Spleen (tissue), 11 donors: ENCODE data around the gene PEX14. TPM values are rescaled to one million over a fixed set of nuclear protein-coding genes. Genes with fewer than 3 reads are reported as not detected.

Experiments used
- DNase-seq: peaks from one replicate; pipeline ENCODE4 v3.0.0-alpha.2; 2020
- H3K27ac ChIP-seq, 8 donors: fragments of 200-600 bp; sonication (generic) in 7 of 8; 1 replicate in 4 of 8; 2 replicates in 4 of 8; pipeline versions ENCODE4 v1.5.0 to v1.8.0; 2016 to 2021; ENCODE audit warnings: inconsistent platforms in 4 of 8, mild to moderate bottlenecking in 4 of 8, moderate library complexity in 1 of 8
- H3K27me3 ChIP-seq, 7 donors: fragments of 200-600 bp; sonication (generic) in 6 of 7; replicated peaks in 1 of 7; 1 replicate in 4 of 7; 2 replicates in 3 of 7; pipeline versions ENCODE4 v1.5.0 to v1.8.0; 2016 to 2021; ENCODE audit warnings: inconsistent platforms in 3 of 7, mild to moderate bottlenecking in 1 of 7
- H3K36me3 ChIP-seq, 6 donors: fragments of 200-600 bp; sonication (generic) in 5 of 6; 1 replicate in 4 of 6; 2 replicates in 2 of 6; pipeline versions ENCODE4 v1.5.0 to v1.8.0; 2016 to 2021; ENCODE audit warnings: inconsistent platforms in 2 of 6
- H3K4me1 ChIP-seq, 6 donors: fragments of 200-600 bp; sonication (generic) in 5 of 6; 1 replicate in 3 of 6; 2 replicates in 3 of 6; pipeline versions ENCODE4 v1.5.0 to v1.8.0; 2016 to 2021; ENCODE audit warnings: inconsistent platforms in 3 of 6
- H3K4me3 ChIP-seq, 8 donors: fragments of 200-600 bp; sonication (generic) in 7 of 8; 1 replicate in 4 of 8; 2 replicates in 4 of 8; pipeline versions ENCODE4 v1.5.0 to v1.8.0; 2016 to 2021; ENCODE audit warnings: inconsistent platforms in 4 of 8, mild to moderate bottlenecking in 4 of 8, moderate library complexity in 2 of 8
- H3K9me3 ChIP-seq, 8 donors: fragments of 200-600 bp; sonication (generic) in 7 of 8; 1 replicate in 4 of 8; 2 replicates in 4 of 8; pipeline versions ENCODE4 v1.5.0 to v1.8.0; 2016 to 2021; ENCODE audit warnings: inconsistent platforms in 4 of 8
- CTCF ChIP-seq, 11 experiments: fragments of 200-600 bp in 7 of 11; fragments of 450-650 bp in 4 of 11; sonication (generic) in 4 of 11; IDR thresholded peaks in 8 of 11; conservative IDR thresholded peaks in 3 of 11; 1 replicate in 7 of 11; 2 replicates in 4 of 11; pipeline versions ENCODE4 v1.4.0 to v1.8.0; 2016 to 2021; ENCODE audit warnings: antibody characterized with exemption in 11 of 11, inconsistent platforms in 4 of 11, mild to moderate bottlenecking in 1 of 11
- POLR2A ChIP-seq, 3 donors: fragments of 450-650 bp; IDR thresholded peaks; one replicate each; pipeline ENCODE4 v1.5.1; 2017; ENCODE audit warnings: antibody characterized with exemption in 3 of 3, mild to moderate bottlenecking in 1 of 3
- POLR2AphosphoS5 ChIP-seq, 3 donors: sonication (generic); formaldehyde crosslinking; IDR thresholded peaks; one replicate each; pipeline ENCODE4 v1.5.1; 2017; ENCODE audit warnings: antibody characterized with exemption in 3 of 3
- WGBS, 5 donors: extraction: QIAGEN DNeasy Blood & Tissue Kit in 3 of 5; methylation state at CpG; one replicate each; pipeline versions ENCODE4 v1.1.5 to v1.1.7; 2013 to 2018; 5-methylcytosine and 5-hydroxymethylcytosine counted together
- intact Hi-C: fragments of 100-400 bp; cut with DNase I; formaldehyde crosslinking; loops from one replicate; pipeline ENCODE4 v1.15.0; 2023; ENCODE audit warnings: low total_unique reads
- polyA plus RNA-seq, 3 donors: library from polyadenylated mRNA; stranded (reverse); fragments of 200-250 nt; gene quantifications; one replicate each; pipeline ENCODE4 v1.2.1, GENCODE V29; 2013
- total RNA-seq, 7 donors: library from RNA; depleted of rRNA in 3 of 7; stranded (reverse); fragments of >200 nt in 3 of 7; fragmentation: NEBNext Ultra II Directional in 4 of 7; extraction: Animal tissue kit (Norgen Biotek cat#: 25700) in 4 of 7; gene quantifications; one replicate each; pipeline versions ENCODE4 v1.1.0 to v1.2.1, GENCODE V29; 2016 to 2021
- donor health status: healthy with polysubstance abuse.
- donor health status: DM: no; HTN: no; CAD: no; lungs with moderate emphysema.
- donor health status: DM: no; HTN: no; CAD: no.
- donor health status: Bipolar disorder and iron deficiency.
- donor health status: healthy.
- donor health status: DM: no; HTN: no; CAD: no.
- donor health status: DM: yes; HTN: yes; CAD: no.

The PEX14 gene
- total and polyA plus RNA-seq, 10 donors = 9.3 to 19.7 (median 12.1) TPM

- 89 to 92% (median 91%) methylated on average over 15 of the region's 15 CpGs for WGBS, 5 donors
- Histone ChIP-seq H3K27me3 (no peaks in the 10 kb centered on the region), H3K27ac (no peak overlapping the region), H3K9me3 (no peaks in the 10 kb centered on the region), H3K4me3 (no peak overlapping the region), H3K36me3 (peaks cover 0 to 82% (median 30%) of the 10 kb centered on the region in 6 donors), H3K4me1 (peaks cover 0 to 8% (median under 1%) of the 10 kb centered on the region in 6 donors)
- intact Hi-C loops = no loop called here
- TF ChIP-seq POLR2A (IDR thresholded peaks at IDR 0.05) (no peak), CTCF (IDR thresholded peaks at IDR 0.05 in 8 of 11, conservative IDR thresholded peaks at IDR 0.05 in 3 of 11) (no peak), POLR2AphosphoS5 (IDR thresholded peaks at IDR 0.05) (no peak)
- no peak for DNase-seq
Measured at GRCh38 chr1:10656431-10656830, 181.7 kb downstream of the PEX14 start.

GRCh38 chr1:10657088-10657847 lies 182.5 kb downstream of the PEX14 start:
- intact Hi-C loops = no loop called here
- Histone ChIP-seq H3K27me3 (no peaks in the 10 kb centered on the region), H3K27ac (no peak overlapping the region), H3K9me3 (no peaks in the 10 kb centered on the region), H3K4me3 (no peak overlapping the region), H3K4me1 (no peaks in the 10 kb centered on the region), H3K36me3 (peaks cover 0 to 77% (median 30%) of the 10 kb centered on the region in 6 donors)
- WGBS, 5 donors = 81 to 86% (median 84%) methylated on average over 25 to 29 of the region's 29 CpGs
- no peak for TF ChIP-seq POLR2AphosphoS5 (IDR thresholded peaks at IDR 0.05)
- no peak for TF ChIP-seq CTCF (IDR thresholded peaks at IDR 0.05 in 8 of 11, conservative IDR thresholded peaks at IDR 0.05 in 3 of 11)
- TF ChIP-seq POLR2A (IDR thresholded peaks at IDR 0.05) = no peak
- no peak for DNase-seq

- 85 to 90% (median 88%) methylated on average over 11 to 19 of the region's 19 CpGs for WGBS, 5 donors
- Histone ChIP-seq H3K27me3 (no peaks in the 10 kb centered on the region), H3K27ac (no peak overlapping the region), H3K36me3 (peaks cover 0 to 69% (median 24%) of the 10 kb centered on the region in 6 donors), H3K9me3 (no peaks in the 10 kb centered on the region), H3K4me3 (no peak overlapping the region), H3K4me1 (peaks cover 0 to 7% (median 2%) of the 10 kb centered on the region in 6 donors)
- no peak for TF ChIP-seq POLR2A (IDR thresholded peaks at IDR 0.05)
- no peak for TF ChIP-seq CTCF (IDR thresholded peaks at IDR 0.05 in 8 of 11, conservative IDR thresholded peaks at IDR 0.05 in 3 of 11)
- TF ChIP-seq POLR2AphosphoS5 (IDR thresholded peaks at IDR 0.05) = no peak
- intact Hi-C loops = no loop called here
- DNase-seq = no peak
Measured at GRCh38 chr1:10658396-10659066, 183.8 kb downstream of the PEX14 start.

GRCh38 chr1:10659218-10659617 lies 184.5 kb downstream of the PEX14 start:
- DNase-seq = no peak
- peaks cover 0 to 69% (median 19%) of the 10 kb centered on the region in 6 donors for H3K36me3 ChIP-seq
- intact Hi-C loops = no loop called here
- TF ChIP-seq CTCF (IDR thresholded peaks at IDR 0.05 in 8 of 11, conservative IDR thresholded peaks at IDR 0.05 in 3 of 11) (no peak), POLR2AphosphoS5 (IDR thresholded peaks at IDR 0.05) (no peak), POLR2A (IDR thresholded peaks at IDR 0.05) (no peak)
- WGBS, 5 donors = 94 to 97% (median 96%) methylated on average over 17 to 18 of the region's 18 CpGs
- peaks cover 0 to 14% (median 7%) of the 10 kb centered on the region in 6 donors for H3K4me1 ChIP-seq
- no peaks in the 10 kb centered on the region for H3K27me3 ChIP-seq
- H3K9me3 ChIP-seq = no peaks in the 10 kb centered on the region
- H3K4me3 ChIP-seq = no peak overlapping the region
- H3K27ac ChIP-seq = no peak overlapping the region
